22Rv1 (cell line): Measurements from ENCODE around the gene KRTAP1-5.

ENCODE experiments used
- H3K27ac ChIP-seq: fragments of 450-650 bp; 2 replicates; pipeline ENCODE4 v1.5.1; 2017
- ZFX ChIP-seq: fragments of 450-650 bp; IDR thresholded peaks from 2 replicates; pipeline ENCODE4 v1.6.1; 2017; ENCODE audit warnings: antibody characterized with exemption, borderline replicate concordance
- TF ChIP-seq, protein P1 (sequence below): fragments of 450-650 bp; IDR thresholded peaks from 2 replicates; pipeline ENCODE4 v1.5.1; 2017; ENCODE audit warnings: mild to moderate bottlenecking

The KRTAP1-5 gene

GRCh38 chr17:41016578-41017215 lies 10.3 kb downstream of the KRTAP1-5 start:
- TF ChIP-seq, protein P1, sequence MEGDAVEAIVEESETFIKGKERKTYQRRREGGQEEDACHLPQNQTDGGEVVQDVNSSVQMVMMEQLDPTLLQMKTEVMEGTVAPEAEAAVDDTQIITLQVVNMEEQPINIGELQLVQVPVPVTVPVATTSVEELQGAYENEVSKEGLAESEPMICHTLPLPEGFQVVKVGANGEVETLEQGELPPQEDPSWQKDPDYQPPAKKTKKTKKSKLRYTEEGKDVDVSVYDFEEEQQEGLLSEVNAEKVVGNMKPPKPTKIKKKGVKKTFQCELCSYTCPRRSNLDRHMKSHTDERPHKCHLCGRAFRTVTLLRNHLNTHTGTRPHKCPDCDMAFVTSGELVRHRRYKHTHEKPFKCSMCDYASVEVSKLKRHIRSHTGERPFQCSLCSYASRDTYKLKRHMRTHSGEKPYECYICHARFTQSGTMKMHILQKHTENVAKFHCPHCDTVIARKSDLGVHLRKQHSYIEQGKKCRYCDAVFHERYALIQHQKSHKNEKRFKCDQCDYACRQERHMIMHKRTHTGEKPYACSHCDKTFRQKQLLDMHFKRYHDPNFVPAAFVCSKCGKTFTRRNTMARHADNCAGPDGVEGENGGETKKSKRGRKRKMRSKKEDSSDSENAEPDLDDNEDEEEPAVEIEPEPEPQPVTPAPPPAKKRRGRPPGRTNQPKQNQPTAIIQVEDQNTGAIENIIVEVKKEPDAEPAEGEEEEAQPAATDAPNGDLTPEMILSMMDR = no peak
- TF ChIP-seq ZFX = no peak

GRCh38 chr17:41015454-41015853 lies 11.6 kb downstream of the KRTAP1-5 start:
- no peak for TF ChIP-seq ZFX
- TF ChIP-seq, protein P1 = no peak
- H3K27ac ChIP-seq = no peak overlapping the region

More at GRCh38 chr17:41016578-41017215, 10.3 kb downstream of the KRTAP1-5 start:
- H3K27ac ChIP-seq = no peak overlapping the region

GRCh38 chr17:41013606-41014005 lies 13.4 kb downstream of the KRTAP1-5 start:
- no peak overlapping the region for H3K27ac ChIP-seq
- TF ChIP-seq, protein P1 = no peak
- no peak for TF ChIP-seq ZFX

GRCh38 chr17:41013181-41013580 lies 13.8 kb downstream of the KRTAP1-5 start:
- no peak overlapping the region for H3K27ac ChIP-seq
- TF ChIP-seq ZFX = no peak
- TF ChIP-seq, protein P1 = no peak

- no peak overlapping the region for H3K27ac ChIP-seq
- TF ChIP-seq, protein P1 = no peak
- TF ChIP-seq ZFX = no peak
Measured at GRCh38 chr17:41012326-41013120, 14.5 kb downstream of the KRTAP1-5 start.

DNA sequence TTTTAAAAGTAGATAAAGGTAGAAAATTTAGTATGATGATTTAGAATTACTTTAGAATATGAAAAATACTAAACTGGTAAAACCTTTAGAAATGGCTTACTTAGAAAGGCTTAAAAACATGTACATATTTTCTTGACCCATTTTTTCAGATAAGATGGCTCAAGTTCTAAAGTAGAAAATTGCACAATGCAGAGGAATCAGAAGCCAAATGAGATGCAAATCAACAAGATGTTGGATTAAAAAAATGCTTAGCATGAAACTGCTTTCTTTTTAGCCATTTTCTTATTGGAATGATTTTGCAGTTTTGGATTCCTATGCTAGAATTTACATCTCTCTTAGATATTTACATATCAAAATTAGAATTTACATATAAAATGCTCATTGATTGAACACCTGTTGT lies 16.6 kb downstream of the KRTAP1-5 start:
- no peak for TF ChIP-seq ZFX
- TF ChIP-seq, protein P1 = no peak
- H3K27ac ChIP-seq = no peak overlapping the region

DNA sequence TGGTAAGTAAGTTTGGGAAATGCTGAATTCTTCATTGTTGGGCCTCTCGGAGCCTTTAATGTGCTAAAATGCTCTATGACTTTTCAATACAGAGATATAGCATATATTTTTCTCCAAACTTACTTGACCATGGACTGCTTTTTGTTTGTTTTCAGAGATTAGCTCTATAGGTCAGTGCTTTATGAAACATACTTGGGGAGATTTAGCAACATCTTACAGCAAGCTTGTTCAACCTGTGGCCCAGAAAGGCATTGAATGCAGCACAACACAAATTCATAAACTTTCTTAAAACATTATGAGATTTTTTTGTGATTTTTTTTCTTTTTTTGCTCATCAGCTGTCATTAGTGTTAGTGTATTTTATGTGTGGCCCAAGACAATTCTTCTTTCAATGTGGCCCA lies 17.1 kb downstream of the KRTAP1-5 start:
- TF ChIP-seq ZFX = no peak
- TF ChIP-seq, protein P1 = no peak
- H3K27ac ChIP-seq = peak overlapping the region; percentile 55
